ENCODE measurements around the gene OTUD7B.

The OTUD7B gene

GRCh38 chr1:149916898-149917252, 93.7 kb downstream of the OTUD7B start:
- DNase-seq (ENCODE audit: low read depth): no peak

- no peak for DNase-seq (ENCODE audit: low read depth)
These were observed 94.2 kb downstream of the OTUD7B start for GRCh38 chr1:149916193-149916897.

DNA sequence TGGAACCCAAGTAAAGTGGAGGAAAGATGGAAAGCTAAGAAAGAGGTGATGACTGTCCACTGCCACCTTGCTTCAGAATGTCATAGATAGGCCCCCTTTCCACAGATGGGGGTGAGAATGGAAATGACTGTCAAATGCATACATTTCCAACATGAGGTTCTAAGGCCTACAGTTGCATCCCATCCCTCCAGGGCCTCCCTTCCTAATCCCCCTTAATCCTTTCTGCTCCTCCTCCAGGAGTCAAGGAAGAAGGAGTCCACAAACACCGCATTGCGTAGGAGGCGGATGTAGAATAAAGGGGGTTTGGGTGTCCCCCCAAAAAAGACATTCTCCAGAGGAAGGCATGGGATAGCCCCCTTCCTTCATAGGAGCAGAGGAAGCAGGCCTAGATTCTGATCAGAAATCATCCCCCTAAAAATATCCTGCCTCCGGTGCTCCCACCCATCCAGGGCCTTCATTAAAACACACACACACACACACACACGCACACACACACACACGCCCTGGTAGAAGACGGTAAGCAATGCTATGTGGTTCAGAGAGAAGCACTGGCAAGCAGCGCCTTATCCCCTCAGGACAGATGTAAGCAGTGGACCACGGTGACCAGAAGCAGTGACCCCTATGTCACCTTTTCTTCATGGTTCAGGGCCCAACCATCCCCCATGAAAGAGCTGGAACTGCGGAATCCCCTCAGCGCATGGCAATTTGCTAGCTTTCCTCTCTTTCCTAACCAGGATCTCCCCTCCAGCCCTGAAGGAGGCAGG, 94.9 kb downstream of the OTUD7B start:
- no peak for DNase-seq (ENCODE audit: low read depth)

DNA sequence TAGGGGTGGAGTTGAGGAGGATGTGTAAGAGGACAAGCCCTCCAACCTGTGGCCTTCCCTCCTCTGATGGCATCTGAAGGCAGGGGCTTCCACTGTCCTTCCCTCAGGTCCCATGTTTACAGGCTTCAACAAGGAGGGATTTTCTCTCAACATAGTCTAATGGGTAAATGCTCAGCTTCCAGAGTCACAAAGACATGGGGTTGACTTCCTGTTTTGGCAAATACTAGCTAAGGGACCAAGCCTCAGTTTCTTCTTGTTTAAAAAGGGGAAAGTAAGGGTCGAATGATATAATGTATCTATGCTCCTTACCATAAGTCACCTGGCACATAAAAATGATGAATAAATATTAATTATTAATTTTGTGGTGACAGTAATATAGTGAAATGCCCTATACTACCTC, 96.0 kb downstream of the OTUD7B start:
- no peak for DNase-seq (ENCODE audit: low read depth)

DNA sequence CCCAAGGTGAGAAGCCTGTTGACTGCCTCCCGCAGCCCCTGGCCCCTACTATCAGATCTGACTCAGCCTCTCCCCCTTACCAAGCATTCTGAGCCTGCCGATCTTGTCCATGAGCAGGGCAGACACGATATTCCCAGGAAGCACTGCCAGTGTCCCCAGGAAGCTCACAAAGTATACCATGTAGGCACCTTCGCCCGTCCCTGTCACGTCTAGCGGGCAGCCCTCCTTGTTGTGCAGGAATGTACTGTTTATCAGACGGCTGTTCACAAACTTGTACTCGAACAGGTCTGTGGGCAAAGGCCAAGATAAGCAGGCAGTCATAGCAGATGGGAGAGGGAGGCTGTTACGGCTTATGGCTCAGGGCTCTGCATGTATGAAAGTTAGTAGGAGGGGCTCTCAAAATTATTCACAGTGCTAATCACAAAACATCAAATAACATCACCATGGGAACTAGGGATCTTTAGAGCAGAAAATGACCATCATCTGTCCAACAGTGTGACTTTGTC, 103.9 kb downstream of the OTUD7B start:
- no peak for DNase-seq (ENCODE audit: low read depth)

DNA sequence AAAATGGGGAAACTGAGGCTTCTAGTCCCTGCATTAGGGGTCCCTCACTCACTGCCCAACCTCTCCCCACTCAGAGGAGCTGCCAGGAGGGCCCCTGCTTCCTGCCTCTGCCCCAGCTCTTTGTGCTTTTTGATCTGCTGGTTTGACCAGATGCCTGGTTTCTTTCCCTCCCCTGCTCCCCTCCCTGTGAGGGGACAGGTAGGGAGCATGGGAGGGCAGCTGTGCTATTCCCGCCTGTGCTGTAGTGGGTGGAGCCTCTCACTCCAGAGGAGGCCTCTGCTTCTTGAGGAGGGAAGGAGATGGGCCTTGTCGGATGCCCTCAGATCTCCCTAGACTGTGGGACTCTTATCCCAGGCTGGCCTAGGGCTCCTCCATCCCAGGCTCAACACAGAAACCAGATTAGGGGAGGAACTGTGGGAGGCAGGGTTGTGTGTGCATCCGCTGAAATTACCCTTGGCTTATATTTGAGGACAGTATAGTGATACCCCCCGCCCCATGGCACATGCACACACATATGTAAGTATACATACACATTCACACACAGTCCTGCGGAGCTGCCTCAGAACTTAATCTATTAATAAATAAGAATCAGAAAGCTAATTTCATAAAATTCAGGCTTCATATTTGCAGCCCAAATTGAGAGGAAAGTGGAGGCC, 106.6 kb downstream of the OTUD7B start:
- DNase-seq (ENCODE audit: low read depth): no peak

DNA sequence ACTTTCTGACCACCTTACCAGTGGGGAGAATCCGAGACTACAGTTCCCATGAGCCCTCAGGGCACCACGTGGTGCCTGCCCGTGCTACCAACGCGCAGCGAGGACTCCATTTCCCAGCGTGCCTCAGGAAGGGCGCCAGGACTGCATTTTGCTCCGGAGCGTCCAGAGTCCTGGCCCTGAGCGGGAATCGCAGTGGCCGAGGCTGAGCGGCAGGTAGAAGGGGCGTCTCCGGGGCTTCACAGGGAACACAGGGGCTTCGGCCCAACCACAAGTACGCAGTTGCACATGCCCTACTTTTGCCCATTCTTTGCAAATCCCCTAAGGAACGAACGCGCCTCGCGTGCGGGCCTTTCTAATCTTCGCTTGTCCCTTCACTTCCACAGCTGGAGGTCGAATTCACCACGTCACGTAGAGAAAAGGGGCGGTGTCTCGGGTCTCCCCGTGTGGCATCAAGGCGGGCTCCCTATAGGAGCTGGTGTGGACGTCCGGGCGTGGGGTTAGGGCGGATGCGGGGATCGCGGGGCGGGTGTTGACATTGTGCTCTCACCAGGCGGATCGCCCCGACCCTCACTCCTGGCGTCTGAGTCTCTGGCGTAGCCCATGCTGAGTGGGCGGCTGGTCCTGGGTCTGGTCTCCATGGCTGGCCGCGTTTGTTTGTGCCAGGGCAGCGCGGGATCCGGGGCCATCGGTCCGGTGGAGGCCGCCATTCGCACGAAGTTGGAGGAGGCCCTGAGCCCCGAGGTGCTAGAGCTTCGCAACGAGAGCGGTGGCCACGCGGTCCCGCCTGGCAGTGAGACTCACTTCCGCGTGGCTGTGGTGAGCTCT, 110.9 kb downstream of the OTUD7B start, which contains the start of gene BOLA1:
Gene BOLA1 (plus strand): TSS at position 109 of the 825 bp plus-strand sequence. CDS start 492 bp downstream, at position 601.
- DNase-seq (ENCODE audit: low read depth): no peak

DNA sequence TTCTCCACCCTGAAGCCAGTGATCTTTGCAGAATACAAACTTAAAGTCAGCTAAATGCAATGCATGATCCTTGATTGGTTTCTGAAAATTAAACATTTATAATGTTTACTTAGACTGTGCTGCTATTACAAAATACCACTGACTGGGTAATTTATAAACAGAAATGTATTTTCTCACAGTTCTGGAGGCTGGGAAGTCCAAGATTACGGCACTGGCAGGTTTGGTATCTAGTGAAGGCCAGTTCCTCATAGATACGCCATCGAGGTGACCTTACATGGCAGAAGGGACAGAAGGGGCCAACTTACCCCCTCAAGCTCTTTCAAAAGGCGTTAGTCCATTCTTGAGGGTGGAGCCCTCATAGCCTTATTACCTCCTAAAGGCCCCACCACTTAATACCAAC, 114.0 kb downstream of the OTUD7B start:
- no peak for DNase-seq (ENCODE audit: low read depth)

- no peak for DNase-seq (ENCODE audit: low read depth)
These were observed 121.6 kb downstream of the OTUD7B start for GRCh38 chr1:149888999-149889289.

GRCh38 chr1:149888247-149888998, 122.1 kb downstream of the OTUD7B start:
- DNase-seq (ENCODE audit: low read depth): no peak
